Iris pigment epithelial cell (primary cell): Measurements from ENCODE around the gene LSAMP.

Experiments used
- DNase-seq: peaks from one replicate; pipeline ENCODE4 v3.0.0-alpha.2; 2011; ENCODE audit warnings: low read depth

LSAMP gene

GRCh38 chr3:116432795-116433194, 12.5 kb downstream of the LSAMP start:
- no peak for DNase-seq

- no peak for DNase-seq
Observed at GRCh38 chr3:116429479-116430269, 15.6 kb downstream of the LSAMP start.

- no peak for DNase-seq
Observed at GRCh38 chr3:116426036-116426435, 19.3 kb downstream of the LSAMP start.

GRCh38 chr3:116425126-116425525, 20.2 kb downstream of the LSAMP start:
- DNase-seq, result no peak

- DNase-seq, result no peak
Observed at GRCh38 chr3:116423945-116424344, 21.3 kb downstream of the LSAMP start.

- DNase-seq, result no peak
Observed at GRCh38 chr3:116423374-116423773, 21.9 kb downstream of the LSAMP start.

- DNase-seq, result no peak
Observed at GRCh38 chr3:116417151-116417550, 28.1 kb downstream of the LSAMP start.

GRCh38 chr3:116413319-116413718, 32.0 kb downstream of the LSAMP start:
- DNase-seq, result no peak

GRCh38 chr3:116408473-116408872, 36.8 kb downstream of the LSAMP start:
- no peak for DNase-seq

GRCh38 chr3:116405231-116405630, 40.1 kb downstream of the LSAMP start:
- DNase-seq, result no peak

GRCh38 chr3:116399701-116400226, 45.5 kb downstream of the LSAMP start:
- DNase-seq, result no peak

- DNase-seq, result no peak
Observed at GRCh38 chr3:116394365-116394764, 50.9 kb downstream of the LSAMP start.

GRCh38 chr3:116393199-116393598, 52.1 kb downstream of the LSAMP start:
- no peak for DNase-seq

- DNase-seq, result no peak
Observed at GRCh38 chr3:116392291-116392690, 53.0 kb downstream of the LSAMP start.

GRCh38 chr3:116391296-116392201, 53.7 kb downstream of the LSAMP start:
- no peak for DNase-seq

- no peak for DNase-seq
Observed at GRCh38 chr3:116390318-116390717, 55.0 kb downstream of the LSAMP start.

- DNase-seq, result no peak
Observed at GRCh38 chr3:116388867-116389385, 56.4 kb downstream of the LSAMP start.

- no peak for DNase-seq
Observed at GRCh38 chr3:116386168-116386567, 59.1 kb downstream of the LSAMP start.

- no peak for DNase-seq
Observed at GRCh38 chr3:116384717-116385116, 60.6 kb downstream of the LSAMP start.

GRCh38 chr3:116378077-116378476, 67.2 kb downstream of the LSAMP start:
- DNase-seq, result no peak

- no peak for DNase-seq
Observed at GRCh38 chr3:116374901-116375300, 70.4 kb downstream of the LSAMP start.

GRCh38 chr3:116367761-116368395, 77.4 kb downstream of the LSAMP start:
- no peak for DNase-seq
